SH-SY5Y (cell line): Measurements from ENCODE around the gene GPR34.

Experiments
- GATA2 ChIP-seq: IDR thresholded peaks from 2 replicates; pipeline ENCODE4 v1.6.1; 2011; ENCODE audit warnings: mild to moderate bottlenecking, low read depth, low read length
- GATA3 ChIP-seq: IDR thresholded peaks from 2 replicates; pipeline ENCODE4 v1.6.1; 2011; ENCODE audit warnings: low read depth, mild to moderate bottlenecking, low read length, moderate library complexity

The GPR34 gene

DNA sequence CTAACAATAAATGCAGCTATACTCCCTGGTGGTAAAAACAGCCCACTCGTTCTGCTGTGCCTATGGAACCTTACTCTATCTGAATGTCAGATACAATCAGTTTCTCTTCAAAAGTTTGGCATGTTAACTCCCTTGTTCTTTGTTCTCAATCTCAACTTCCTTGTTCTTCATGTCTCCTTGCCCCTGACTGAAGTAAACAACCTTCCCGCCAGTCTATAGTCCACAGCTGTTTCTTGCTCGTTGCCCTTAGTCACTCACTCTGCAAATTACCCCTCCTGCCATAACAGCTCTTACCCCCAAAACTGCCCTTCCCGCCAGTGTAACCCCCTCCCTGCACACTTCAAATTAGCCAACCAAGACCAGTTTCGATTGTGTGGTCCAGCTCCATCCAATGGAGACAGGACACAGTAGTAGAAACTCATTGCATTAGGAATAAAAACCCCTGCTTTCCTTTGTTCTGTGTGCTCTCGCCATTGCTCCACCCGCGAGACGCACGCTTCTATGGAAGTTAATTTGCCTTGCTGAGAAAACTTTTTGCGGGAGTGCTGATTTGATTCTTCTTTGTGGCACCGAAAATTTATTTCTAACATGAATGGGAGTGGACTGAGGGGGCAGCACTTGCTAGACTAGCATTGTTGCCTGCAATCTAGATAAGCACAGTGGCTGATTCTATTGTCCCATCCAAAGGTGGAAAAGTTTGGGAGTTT lies 28.1 kb downstream of the GPR34 start:
- TF ChIP-seq GATA3, result no peak
- TF ChIP-seq GATA2, result no peak

DNA sequence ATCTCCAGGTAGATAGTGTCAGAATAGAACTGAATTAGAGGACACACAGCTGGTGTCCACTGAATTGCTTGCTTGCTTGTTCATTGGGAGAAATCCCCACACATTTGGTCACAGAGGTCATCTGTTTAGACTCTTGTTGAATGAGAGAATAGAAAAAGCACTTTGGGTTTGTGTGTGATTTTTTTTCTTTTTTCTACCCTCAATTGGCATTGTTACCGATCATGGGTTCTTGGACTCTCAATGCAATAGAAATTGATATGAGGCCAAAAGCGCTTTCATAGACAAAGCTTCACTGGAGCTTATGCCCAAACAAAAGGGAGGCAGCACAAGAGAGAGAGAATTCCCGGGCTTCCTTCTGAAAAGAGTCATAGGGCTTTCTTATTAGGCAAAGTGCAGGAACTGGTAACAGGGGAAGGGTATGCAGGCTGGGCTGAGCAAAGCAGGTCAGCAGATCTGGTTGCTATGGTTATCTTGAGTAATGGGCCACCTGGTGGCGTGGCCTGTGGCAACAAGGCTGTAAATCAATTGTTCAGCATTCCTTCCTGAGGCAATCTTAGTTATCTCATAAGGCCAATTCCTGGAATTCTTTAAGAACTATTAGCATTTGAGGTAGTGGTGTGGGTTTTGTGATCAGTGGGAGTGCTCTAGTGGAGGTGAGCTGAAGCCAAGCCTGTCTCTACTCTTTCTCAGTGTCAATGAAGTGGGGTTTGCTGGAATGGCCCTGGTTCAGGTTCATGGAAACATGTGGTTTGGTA lies 29.9 kb downstream of the GPR34 start:
- no peak for TF ChIP-seq GATA3
- TF ChIP-seq GATA2, result no peak

DNA sequence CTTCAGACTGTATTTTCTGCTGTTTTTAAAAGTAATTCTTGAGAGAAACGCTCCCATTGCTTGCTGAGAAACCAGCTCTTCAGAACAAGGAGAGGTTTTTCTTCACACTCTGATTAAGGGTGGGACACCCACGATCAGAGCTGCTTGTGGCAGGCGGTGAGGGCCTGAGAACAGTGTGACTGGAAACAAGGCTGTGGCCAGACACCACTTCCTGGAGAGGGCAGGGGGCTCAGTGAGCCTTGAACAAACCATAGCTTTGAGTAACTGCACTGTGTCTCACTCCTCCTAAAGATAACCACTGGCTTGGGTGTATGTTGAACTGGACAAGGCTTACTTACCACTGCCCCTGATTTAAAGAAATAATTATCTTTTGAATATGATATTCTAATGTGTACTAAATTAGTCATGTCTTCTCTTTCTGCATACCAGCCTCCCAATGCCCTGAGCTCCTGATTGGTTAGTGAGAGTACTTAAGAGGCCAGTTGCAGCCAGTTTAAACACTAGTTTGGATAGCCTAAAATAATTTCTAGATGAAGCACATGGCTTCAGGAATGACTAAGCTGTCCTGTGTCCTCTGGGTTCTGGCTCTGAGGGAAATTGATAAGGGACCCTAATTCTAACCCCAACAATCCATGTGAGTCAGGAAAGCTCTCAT lies 31.5 kb downstream of the GPR34 start:
- TF ChIP-seq GATA3, result no peak
- no peak for TF ChIP-seq GATA2

DNA sequence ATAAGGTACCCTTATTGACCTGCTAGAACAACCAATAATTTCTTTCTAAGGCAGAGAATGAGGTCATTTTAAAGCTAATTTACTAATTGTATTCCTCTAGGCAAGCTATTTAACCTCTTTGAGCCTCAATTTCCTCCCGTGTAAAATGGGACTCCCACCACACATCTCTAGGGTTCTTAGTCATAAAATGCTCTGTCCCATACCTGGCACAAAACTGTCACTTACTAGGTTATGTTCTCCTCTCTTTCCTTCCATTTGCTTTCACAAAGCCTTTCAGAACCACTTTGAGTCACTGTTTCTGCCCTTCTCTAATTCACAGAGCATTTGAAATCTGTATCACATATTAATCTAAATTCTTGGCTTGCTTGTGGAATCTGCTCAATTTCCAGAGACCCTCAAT lies 32.8 kb downstream of the GPR34 start:
- TF ChIP-seq GATA3 (no peak), GATA2 (no peak)

DNA sequence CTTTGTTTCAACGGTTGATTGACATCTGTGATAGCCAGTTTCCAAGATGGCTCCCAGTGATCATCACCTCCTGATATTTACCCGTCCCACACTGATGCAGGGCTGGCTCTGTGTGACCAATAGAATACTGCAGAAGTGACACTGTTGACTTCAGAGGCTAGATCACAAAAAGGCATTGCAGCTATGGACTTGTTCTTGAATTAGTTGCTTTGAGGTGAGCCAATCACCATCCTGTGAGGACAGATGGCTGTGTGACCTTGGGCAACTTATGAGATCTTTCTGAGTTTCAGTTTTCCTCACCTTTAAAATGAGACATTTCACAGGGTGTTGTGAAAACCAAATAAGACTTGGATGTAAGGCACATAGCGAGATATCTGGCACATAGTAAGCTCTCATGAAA lies 33.4 kb downstream of the GPR34 start:
- TF ChIP-seq GATA3, result no peak

DNA sequence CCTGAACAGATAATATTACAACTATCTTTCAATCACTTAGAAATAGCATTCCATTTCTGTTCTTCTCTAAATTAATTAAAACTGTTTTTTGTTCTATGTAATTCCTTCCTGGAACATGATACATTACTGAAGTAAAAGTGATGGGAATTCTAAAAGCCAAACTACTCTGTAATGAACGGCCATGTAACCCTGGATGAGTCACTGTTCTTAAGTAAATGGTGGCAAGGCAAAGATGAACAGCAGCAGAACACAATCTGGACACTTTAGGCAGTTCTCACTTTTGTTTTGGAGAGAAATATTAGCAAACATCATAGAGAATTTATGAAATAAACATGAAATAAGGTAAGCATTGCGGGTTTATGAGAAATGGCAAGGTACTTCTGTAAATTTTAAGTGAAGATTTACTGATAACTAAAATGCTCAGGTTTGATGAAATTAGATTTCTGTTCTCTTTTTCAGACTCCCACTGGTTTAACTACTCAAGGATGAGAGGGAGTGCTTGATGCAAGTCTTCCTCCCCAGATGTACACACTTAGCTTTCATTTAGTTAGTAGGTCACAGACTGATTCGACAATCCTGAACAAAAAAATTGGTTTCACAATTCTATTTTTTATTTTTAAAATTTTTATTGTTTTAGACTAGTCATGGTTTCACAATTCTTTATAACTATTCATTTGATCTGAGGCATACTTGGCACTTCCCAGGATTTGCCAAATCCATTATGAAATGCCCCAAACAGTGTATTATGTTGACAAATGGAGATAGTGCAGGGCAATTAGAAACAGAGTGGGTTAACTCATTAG lies 34.2 kb downstream of the GPR34 start:
- no peak for TF ChIP-seq GATA3
- no peak for TF ChIP-seq GATA2

DNA sequence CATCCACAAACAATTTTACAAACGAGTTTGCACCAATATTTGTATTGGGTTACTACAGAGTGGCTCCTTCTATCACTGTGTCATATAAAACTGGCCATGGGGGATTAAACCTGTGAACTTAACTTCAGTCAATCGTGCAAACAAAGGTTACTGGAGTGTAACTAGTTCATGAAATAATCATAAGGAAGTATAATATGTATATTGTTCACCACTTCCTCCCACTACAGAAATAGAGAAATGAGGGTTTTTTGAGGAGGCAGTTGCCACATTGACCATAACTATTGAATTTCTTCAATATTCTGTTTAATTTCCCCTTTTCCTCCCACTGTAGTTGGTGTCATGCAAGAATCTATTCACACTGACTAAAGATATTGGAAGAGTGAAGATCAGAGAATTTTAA lies 35.1 kb downstream of the GPR34 start, which contains the start of gene GPR82:
Gene GPR82, plus strand, starts transcription at position 356 of the 400 bp plus-strand sequence. CDS start 2,846 bp downstream, outside the sequence.
- TF ChIP-seq GATA3, result no peak
- no peak for TF ChIP-seq GATA2

DNA sequence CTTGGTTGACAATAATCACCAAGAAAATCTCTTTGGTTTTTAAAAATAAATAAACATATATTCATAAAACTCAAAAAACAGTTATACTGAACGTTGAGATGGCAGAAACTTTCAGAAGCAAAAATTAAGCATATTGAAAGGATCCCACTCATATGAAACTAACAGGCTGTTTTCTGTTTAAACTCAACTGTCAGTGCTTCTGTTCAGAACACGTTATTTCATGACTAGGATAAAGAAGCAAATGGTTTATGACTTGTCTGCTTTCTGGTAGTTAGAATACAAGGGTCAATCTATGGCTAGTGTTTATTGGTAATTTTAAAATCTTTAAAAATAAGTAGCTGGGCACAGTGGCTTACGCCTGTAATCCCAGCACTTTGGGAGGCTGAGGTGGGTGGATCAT lies 39.4 kb downstream of the GPR34 start:
- TF ChIP-seq GATA3, result no peak
- TF ChIP-seq GATA2, result no peak

DNA sequence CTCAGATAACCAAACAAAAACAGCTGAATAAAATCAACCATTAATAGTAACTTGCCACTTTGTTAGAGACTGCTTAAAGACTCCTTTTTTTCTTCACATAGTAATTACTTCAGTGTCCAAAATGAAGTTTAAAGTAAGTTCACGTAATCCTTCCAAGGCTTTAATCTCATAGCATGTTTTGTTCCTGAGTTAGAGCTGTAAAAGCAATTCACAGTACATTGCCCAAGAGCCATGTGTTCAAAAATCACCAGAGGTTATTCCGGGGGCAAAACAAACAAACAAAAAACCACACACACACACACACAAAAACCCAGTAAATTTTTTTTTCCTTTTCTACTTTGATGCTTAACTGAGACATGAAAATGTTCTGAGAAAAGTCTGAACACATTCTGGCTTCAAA lies 41.3 kb downstream of the GPR34 start:
- TF ChIP-seq GATA3 (no peak), GATA2 (no peak)

DNA sequence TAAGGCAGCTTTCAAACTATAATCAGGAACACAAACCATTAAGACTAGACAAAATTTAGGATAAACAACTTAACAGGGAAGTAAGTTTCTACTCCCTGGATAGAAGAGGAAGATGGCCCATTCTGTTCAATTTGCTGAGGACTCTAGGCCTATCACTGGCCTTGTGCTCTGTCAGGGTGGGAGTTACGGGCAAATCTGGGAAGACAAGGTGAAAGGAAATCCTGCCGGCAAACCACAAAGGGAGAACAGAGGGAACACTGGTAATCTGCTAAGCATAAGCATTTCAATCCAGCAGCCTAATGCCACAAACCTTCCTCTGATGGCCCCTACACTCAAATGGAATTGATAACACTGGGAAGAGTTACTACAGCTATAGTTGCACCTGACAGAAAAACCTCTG lies 43.5 kb downstream of the GPR34 start:
- TF ChIP-seq GATA2 (no peak), GATA3 (no peak)

DNA sequence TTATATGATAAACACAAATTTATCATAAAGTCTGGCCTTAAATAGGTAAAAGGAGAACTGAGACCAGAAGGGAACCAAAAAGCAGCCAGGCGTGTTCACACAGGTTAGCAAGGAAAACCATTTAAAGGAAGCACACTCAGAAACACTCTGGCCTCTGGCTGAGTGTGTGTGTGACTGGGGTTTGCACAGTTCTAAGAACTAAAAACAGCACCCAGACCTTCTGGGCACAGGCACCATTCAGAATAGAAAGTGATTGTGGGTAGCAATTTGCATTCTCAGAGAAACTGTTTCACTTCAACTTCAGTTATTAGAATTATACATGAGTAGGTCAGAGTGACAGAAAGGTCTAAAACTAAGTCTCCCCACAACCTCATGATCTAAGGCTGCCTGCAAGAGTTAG lies 45.2 kb downstream of the GPR34 start:
- TF ChIP-seq GATA3 (no peak), GATA2 (no peak)

DNA sequence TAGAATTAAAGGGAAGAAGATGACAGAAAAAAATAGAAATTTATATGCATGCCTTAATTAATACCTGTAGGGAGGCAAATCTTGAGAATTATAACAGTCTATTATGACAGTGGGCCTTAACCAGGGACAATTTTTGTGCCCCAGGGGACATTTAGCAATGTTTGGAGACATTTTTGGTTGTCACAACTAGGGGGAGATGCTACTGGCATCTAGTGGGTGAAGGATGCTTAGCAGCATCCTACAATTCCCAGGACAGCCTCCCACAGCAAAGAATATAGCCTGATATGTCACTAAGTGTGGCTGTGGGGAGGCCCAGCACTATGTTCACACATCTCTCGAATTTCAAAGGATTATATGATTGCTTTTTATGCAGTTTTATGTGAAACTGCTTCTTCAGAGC lies 45.8 kb downstream of the GPR34 start:
- TF ChIP-seq GATA3 (no peak), GATA2 (no peak)

DNA sequence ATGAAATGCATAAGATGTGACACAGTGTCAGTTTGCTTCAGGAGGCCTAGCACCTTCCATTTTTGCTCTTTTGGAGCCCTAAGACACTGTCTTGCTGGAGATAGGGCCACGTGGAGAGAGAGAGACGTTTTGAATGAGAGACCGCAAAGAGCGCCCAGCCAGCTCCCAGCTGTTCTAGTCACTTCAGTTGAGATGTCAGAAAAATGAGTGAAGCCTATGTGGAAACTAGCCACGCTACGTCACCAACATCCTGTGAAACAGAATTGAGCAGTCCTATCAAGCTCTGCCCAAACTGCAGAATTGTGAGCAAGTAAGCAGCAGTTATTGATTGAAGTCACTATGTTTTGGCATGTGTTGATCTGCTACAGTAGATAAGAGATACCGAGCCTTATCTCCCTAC lies 48.3 kb downstream of the GPR34 start:
- TF ChIP-seq GATA2, result no peak
- no peak for TF ChIP-seq GATA3

DNA sequence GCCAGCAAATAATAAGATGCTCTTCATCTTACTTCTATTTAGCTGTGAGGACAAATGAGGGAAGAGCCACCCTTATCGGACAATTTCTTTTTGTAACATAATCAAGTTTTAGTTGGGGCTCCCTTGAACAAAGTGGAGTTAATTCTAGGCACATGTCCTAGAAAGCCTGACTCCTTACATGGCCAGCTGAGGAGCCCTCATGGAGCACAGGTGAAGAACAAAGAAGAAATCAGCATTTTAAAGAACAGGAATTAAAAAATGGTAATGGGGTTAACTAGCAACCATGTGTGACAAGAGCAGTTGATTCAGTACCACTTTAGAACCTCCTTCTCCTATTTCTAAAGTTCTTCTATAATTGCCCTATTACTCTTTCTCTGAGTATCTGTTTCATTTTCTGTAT lies 51.1 kb downstream of the GPR34 start:
- TF ChIP-seq GATA3 (no peak), GATA2 (no peak)
